Upper lobe of left lung (tissue), 4 donors: ENCODE data around the gene GPR31.
"Not testable (repeated sequence)": the region's sequence is repeated elsewhere in the genome, so short reads cannot be mapped to it uniquely, and the experiment has no call there.

ENCODE experiments used
- EP300 ChIP-seq, 4 donors: sonication (generic); formaldehyde crosslinking; IDR thresholded peaks; one replicate each; pipeline ENCODE4 v1.5.1; 2017; ENCODE audit warnings: antibody characterized with exemption in 4 of 4, control low read depth in 2 of 4
- TF ChIP-seq, protein P1 (sequence below), 6 experiments: fragments of 450-650 bp in 4 of 6; fragments of 200-600 bp in 2 of 6; sonication (generic) in 2 of 6; IDR thresholded peaks; one replicate each; pipeline ENCODE4 v1.5.1; 2016 to 2019; ENCODE audit warnings: antibody characterized with exemption in 6 of 6

GRCh38 chr6:167195941-167196610 lies 38.3 kb upstream of the GPR31 start:
- TF ChIP-seq EP300 (IDR thresholded peaks at IDR 0.05), result not testable (repeated sequence)
- TF ChIP-seq, protein P1, sequence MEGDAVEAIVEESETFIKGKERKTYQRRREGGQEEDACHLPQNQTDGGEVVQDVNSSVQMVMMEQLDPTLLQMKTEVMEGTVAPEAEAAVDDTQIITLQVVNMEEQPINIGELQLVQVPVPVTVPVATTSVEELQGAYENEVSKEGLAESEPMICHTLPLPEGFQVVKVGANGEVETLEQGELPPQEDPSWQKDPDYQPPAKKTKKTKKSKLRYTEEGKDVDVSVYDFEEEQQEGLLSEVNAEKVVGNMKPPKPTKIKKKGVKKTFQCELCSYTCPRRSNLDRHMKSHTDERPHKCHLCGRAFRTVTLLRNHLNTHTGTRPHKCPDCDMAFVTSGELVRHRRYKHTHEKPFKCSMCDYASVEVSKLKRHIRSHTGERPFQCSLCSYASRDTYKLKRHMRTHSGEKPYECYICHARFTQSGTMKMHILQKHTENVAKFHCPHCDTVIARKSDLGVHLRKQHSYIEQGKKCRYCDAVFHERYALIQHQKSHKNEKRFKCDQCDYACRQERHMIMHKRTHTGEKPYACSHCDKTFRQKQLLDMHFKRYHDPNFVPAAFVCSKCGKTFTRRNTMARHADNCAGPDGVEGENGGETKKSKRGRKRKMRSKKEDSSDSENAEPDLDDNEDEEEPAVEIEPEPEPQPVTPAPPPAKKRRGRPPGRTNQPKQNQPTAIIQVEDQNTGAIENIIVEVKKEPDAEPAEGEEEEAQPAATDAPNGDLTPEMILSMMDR (IDR thresholded peaks at IDR 0.05), result not testable (repeated sequence)
